Activated T-cell treated with anti-CD3 and anti-CD28 coated beads, Interleukin-2, amount 50 U/mL, for 48 hours (primary cell): ENCODE data around the gene SMG6.
A peak's percentile ranks its signal among the peaks of the same experiment; 100 is the strongest.

Experiments
- DNase-seq, 2 experiments: peaks; one replicate each; pipeline ENCODE4 v3.0.0-alpha.2; 2020

Gene SMG6

DNA sequence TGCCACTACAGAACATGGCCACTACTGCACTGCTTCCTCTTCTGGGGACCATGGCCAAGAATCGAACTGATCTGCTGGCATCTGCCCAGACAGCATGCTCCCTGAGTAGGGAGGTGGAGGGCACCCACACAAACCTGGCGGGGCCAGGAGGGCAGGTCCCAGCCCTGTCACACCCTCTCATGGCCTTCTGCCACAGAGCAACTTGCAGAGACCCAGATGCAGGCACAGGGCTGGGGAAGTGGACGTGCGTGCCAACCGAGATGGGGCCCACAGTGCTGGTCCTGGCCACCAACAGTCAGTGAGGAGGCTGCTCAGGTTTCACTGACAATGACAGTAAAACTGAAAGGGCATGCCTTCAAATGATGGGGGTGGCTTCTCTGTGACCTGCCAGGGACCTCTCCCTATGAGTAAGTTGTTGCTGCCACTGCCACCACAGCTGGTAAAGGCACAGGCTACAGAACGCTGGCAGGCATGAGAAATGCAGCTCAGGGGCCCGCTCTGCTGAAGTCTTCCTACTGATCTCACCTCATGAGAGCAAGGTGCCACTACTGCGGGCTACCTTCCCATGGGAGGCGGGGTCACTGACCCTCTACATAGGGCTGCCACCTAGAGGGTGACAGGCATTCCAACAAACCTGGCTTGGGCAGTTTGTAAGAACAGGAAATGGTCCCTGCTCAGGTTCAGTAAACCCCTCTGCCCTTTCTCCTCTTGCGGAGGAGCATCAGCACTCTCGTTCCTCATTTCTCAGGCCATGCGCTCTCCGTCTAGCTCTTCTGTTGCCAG, 233.2 kb downstream of the SMG6 start:
- peak; percentile 81 to 86 for DNase-seq

DNA sequence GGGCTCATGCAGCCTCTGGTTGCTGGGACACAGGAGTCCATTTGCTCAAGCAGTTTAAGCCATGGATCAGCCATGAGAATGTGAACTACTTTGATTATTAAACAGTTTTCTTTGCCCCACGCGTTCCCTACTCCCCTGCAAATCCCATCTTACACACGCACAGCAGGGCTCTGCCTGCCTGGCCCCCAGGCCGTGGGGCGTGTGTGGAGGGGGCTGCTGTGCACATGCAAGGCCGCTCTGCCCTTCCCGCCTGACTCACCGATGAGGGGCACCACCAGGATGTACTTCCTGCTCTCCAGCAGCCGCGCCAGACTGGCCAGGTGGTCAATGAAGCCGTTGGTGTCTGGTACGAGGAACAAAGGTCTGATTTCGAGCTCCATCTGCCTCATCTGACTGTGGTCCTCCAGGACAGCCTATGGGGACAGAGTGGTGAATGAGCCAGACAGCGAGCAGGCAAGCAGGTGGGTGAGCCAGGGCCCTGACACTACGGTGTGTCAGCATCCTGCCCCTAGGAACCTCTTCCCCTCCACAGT, 235.0 kb downstream of the SMG6 start:
- peak; percentile 58 to 67 for DNase-seq

DNA sequence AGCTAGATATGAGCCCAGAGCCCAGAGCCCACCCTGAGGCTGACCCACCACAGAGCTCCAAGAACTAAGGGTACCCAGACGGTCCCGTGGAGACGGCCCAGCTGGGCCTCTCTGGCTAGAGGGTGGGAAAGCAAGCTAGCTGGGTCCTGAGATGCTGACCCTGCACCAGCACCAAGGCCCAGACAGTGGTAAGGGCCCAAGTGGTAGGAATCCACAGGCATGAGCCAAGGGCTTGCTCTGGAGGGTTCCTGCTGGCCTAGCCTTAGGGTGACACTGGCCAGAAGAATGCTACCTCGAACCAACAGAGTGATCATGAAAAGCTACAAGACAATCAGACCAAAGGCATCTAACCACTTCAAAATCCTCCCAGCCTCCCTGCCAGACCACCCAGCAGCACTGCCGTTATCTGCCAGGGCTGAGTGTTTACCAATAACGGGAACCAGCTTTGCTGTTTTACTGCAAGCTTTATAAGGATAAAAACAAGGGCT, 235.5 kb downstream of the SMG6 start:
- DNase-seq: no peak

DNA sequence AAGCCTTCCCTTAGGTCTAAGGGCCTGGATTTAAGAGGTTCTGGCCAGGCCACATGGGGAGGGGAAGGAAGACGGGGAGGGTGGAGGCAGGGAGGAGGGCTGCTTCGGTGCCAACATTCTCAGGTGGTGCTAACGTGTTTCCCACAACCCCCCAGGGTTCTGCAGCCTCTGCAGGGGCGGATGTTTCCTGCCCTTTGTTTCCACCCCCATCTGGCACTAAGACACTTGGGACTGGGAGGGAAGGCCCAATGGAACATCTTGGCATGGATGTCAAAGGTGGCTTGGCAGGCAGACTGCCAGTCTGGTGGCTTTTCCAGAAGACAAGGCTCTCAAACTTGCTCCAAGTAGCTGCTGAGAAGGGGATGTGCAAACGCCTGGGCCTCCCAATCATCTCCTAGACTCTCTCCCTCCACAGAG, 236.0 kb downstream of the SMG6 start:
- no peak for DNase-seq

DNA sequence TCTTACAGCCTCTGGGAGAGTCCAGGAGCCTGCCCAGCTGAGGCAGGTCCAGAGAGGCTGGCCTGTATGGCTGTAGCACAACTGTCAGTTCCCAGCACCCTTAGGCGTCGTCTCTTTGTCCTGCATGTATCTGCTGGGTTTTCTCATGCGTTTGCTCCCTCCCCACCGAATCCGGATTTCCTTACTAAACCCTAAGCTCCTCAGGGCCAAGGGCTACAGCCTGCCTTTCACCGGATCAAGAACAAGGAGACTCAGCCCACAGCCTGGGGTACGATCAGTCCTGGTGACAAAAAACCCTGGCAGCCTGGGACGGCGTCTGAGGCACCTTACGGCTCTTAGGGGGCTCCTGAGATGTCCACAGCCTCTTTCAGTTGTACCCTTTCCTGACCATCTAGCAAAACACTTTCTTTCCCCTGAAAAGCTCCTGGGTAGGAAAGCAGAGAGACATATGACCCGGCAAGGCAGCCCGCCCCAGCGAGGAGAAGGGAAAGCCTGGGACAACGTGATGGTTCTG, 236.5 kb downstream of the SMG6 start:
- DNase-seq: no peak

DNA sequence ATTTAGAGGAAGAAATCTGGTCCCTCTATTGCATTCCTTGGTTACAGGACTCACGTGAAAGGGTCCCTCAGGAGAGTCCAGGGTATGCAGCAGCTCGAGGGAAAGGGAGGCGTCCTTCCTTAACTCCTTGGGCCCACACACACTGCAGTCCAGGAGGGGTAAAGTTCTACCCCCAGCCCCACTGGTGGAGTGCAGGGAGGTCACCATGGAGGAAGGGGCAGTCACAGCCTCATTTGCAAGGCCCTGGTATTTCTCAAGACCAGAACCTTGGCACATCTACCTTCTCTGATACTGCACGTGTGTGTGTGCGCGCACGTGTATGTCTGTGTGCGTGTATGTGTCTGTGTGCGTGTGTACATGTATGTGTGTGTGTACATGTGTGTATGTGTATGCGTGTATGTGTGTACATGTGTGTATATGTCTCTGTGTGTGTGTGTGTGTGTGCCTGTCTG, 237.6 kb downstream of the SMG6 start:
- DNase-seq: no peak

DNA sequence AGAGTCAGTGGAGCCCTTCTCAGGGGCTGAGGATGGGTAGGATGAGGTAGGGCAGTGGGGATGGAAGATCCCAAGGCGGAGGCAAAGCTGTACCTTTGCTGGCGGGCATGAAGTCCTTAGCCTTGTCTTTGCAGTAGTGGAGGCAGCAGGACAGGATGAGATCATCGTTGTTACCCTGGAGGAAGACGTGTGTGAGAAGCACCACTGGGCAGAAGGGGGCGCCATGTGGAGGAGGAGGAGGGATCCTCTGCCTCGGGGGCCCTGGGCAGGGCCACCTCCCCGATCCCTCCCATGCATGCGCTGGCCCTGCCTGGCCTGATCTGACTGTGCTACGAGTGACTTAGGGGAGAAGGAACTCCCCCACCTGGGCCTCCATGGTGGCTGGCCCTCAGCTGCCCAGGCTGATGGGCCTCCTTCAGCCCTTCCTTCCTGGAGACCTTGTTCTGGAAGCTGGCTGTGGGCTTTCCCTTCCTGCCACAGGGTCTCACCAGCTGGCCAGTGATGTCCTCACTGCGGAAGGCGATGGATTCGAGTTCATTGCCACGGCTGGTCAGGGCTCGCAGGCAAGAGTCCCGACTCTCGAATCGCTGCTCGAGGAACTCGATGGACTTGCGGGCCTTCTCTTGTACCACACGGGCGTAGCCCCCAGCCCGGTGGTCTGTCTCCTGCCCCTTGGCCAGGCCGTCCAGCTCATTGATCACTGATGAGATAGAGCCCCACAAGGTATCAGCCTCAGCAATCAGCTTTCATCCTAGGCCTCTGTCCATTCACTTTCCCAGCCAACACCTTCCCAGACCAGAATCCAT, 238.4 kb downstream of the SMG6 start:
- peak; percentile 83 to 85 for DNase-seq

DNA sequence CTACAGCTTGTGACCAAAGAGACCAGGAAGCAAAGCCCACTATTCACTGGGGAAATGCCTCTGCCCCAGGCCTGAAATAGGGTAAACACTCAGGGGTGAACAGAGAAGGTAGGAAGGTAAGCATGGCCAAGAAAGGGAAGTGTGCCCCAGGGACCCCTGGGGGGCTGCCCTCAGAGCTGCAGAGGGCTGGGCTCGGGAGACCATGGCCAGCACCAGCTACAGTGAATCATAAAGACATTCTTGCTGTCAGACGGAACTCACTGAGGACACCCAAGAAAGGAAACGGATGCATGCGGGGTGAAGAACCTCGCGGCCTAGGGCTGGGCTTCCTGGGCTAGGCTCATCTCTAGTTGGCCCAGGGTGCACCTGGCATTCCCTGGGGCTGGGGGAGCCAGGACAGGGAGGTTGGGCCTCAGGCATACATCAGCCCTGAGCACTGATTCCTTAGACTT, 239.0 kb downstream of the SMG6 start:
- DNase-seq: no peak

DNA sequence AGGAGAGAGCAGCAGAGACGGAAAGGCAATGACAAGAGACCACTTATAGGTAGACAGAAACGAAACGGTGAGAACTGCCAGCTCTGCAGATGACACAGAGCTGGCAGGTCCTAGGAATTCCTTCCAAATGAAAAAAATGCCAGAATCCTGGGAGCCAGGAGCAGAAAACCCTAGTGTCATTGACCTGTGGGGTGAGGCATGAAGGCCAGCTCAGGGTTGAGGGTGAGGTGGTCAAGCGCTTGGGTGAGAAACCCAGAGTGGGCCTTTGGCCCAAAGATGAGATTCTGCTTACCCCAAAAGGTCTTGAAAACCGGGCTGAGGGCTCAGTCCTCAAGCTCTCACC, 239.5 kb downstream of the SMG6 start:
- DNase-seq: no peak

DNA sequence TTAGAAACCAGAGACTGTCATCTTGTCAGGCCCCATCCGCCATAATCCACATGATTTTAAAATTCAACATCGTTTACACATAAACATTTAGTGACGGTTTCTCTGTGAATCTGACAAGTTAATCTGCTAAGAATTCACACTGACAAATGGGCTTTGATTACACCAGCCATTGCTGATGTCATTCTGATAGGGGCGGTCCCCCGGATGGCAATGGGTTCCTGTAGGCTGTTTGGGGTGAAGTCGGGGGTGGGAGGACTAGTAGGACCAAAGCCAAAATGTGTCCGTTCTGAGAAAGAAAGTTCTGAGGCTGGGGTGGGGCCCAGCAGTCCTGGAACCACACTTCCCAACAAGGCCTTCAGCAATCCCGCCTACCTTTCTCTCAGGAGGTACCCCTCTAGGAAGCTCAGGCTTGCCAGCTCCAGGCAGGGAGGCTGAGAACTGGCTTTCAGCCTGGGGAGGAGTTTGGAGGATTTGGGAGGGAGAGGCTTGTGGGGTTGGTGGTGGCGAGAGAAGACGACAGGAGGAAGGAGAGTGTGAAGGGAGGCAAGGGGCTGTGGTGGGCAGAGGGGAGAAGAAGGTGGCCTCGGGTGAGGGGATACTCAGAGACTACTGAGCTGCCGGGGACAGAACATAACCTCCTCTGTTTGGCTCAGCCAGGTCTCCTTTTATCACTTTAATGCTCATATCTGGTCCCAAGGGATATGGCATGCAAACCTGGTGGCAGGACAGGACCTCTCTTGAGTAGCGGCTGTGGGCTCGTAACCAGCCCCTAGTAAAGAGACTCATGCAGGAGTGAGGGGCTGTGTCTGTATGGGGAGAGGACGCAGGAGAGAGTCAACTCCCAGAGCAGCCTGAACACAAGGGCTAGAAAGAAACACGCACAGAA, 240.1 kb downstream of the SMG6 start:
- DNase-seq: peak in 1 of 2 experiments; percentile 32

DNA sequence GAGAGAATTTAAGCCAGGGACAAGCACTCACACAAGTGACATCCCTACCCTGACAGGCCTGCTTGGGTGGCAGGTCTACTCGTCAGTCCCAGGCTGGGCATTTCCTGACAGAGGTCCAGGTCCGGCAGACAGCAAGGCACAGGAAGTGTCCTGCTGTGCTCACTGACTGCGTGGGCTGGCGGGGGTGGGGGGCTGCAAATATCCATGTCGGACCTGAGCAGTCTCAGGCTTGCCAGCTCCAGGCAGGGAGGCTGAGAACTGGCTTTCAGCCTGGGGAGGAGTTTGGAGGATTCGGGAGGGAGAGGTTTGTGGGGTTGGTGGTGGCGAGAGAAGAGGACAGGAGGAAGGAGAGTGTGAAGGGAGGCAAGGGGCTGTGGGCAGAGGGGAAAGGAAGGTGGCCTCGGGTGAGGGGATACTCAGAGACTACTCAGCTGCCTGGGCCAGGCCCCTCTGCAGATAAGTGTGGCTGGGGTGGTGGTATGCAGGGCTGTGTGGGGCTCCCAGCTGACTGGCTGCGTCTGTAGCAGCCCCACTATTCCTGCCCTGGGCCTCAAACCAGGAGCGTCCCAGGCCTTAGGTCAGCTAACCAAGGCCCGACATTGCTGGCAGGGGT, 240.9 kb downstream of the SMG6 start:
- DNase-seq: no peak

DNA sequence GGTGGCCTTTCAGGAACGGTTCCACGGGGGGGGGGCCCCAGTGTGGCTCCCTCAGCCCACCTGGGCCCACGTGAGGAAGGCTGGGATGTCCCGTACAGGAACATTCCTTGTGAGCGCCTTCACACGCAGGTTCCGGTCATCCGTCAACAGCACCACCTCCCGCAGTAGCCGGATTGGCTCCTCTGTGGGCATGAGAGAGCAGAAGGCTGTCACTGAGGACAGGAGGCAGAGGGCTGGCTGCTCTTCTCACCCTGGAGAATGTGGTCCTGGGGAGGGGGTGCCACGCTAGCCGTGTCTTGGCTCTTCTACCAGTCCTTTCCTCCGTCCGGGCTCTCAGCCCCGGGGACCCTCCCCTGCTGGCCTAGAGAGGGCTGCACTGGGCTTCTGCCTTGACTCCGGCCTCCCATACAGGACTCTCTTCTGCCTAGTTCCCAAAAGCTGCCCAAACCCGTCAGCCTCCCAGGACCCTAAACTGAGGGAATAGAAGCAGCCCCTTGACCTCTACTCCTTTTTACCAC, 242.1 kb downstream of the SMG6 start:
- DNase-seq: peak in 1 of 2 experiments; percentile 20

DNA sequence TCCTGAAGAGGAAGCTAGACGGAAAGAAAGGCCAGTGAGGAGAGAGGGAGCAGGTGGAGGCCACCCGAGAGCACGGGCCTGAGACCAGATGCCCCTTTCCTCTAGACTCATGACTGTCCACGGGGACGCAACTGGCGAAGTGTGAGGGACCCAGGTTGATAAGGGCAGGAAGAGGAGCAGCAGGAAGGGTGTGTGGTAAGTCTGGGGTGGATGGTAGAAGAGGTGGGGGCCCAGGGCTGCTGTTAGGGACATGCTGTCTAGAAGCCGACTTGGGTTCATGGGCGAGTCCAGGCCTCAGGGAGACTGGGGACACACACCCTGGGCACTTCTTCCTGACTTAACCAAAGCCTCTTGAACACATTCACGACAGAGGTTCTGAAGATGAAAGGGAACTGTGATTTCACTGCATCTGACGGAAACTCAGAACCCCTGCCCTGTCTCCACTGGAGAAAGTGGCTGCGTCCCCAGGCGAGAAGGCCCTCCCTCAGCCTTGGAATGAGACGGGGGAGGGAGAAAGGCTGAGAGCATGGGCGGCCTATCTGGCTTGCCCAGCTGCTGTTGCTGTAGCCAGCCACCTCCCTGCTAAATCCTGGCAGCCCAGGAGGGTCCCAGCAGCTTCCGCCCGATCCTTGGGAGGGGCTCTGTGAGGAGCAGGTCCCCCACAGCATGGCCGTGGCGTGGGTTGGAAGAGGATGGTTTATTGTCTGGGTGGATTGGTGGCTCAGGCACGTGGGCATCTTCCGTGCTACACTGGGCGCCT, 242.7 kb downstream of the SMG6 start:
- peak in 1 of 2 experiments; percentile 24 for DNase-seq

DNA sequence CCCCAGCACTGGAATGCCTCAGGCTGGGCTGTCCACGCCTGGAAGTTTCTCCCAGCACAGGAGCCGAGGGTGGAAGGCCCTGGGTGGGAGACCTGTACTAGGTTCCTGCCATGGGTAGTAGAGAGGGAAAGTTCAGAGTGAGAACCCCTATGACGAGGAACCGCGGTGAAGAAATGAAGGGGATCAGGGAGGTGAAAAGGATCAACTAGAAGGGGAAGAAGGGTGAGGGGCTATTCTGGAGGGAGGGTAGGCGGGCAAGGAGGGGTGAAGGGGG, 243.3 kb downstream of the SMG6 start:
- DNase-seq: peak in 1 of 2 experiments; percentile 18

DNA sequence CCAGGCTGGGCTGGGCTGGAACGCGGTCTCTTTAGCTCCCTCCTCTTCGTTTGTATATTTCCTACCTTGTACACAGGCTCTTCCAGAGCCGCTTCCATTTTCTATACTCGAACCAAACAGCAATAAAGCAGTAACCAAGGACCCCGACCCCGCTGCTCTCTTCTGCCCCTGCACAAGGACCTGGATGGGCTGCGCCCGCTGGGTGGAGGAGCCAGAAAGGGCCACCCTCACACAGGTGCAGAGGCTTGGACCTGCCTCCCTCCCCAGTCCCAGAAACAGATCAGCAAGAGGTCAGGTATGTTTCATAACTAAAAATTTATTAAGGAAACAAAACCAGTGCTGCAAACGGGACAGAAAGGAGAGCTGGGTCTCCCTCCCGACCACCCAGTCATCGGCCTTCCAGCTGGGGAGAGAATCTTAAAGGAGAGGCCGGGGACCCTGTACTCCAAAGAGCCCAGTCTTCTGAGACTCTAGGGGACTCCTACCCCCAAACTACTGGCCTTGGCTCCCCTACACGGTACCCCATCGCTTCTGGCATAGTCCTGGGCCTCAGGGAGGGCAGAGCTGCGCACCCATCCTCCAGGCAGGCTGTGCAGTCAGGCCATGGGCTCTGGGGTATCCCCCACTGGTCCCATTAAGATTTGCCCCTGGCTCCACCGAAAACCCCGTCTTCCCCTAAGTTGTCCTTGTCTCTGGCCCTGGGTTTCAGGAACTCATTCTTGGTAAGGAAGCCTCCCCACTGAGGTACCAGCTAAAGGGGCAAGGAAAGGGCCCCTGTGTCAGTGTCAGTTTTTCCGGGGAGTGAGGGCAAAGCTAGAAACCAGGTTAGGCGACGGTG, 243.8 kb downstream of the SMG6 start:
- peak in 1 of 2 experiments; percentile 22 for DNase-seq

DNA sequence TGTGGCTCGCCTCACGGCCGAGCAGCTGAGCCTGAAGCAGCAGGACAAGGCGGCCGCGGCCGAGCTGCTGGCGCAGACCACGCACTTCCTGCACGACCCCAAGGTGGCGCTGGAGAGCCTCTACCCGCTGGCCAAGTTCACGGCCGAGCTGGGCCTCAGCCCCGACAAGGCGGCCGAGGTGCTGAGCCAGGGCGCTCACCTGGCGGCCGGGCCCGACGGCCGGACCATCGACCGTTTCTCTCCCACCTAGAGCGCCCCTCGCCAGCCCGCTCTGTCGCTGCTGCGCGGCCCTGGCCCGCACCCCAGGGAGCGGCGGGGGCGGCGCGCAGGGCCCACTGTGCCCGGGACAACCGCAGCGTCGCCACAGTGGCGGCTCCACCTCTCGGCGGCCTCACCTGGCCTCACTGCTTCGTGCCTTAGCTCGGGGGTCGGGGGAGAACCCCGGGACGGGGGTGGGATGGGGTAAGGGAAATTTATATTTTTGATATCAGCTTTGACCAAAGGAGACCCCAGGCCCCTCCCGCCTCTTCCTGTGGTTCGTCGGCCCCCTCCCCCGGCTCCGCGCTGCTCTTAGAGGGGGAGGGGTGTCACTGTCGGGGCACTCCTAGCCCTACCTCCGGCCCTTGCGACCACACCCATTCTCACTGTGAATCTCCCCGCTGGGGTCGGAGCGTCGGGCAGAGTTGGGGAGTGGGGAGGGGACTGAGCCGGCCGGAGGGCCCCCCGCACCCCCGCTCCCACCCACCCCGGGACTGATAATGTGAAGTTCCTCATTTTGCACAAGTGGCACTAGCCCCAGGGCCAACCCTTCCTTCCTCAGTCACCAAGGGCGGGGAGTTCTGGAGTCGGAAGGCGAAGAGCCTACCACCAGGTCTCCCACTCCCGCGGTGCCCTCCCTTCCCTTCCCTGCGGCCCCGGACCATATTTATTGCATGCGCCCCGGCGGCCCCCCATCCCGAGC, 244.7 kb downstream of the SMG6 start:
- DNase-seq: peak; percentile 79 to 86

DNA sequence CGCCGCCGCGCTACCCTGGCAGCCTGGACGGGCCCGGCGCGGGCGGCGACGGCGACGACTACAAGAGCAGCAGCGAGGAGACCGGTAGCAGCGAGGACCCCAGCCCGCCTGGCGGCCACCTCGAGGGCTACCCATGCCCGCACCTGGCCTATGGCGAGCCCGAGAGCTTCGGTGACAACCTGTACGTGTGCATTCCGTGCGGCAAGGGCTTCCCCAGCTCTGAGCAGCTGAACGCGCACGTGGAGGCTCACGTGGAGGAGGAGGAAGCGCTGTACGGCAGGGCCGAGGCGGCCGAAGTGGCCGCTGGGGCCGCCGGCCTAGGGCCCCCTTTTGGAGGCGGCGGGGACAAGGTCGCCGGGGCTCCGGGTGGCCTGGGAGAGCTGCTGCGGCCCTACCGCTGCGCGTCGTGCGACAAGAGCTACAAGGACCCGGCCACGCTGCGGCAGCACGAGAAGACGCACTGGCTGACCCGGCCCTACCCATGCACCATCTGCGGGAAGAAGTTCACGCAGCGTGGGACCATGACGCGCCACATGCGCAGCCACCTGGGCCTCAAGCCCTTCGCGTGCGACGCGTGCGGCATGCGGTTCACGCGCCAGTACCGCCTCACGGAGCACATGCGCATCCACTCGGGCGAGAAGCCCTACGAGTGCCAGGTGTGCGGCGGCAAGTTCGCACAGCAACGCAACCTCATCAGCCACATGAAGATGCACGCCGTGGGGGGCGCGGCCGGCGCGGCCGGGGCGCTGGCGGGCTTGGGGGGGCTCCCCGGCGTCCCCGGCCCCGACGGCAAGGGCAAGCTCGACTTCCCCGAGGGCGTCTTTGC, 245.6 kb downstream of the SMG6 start:
- peak in 1 of 2 experiments; percentile 54 for DNase-seq
